GM18526 (cell line): ENCODE data around the gene KRTAP4-11.
"Not testable (repeated sequence)": the region's sequence is repeated elsewhere in the genome, so short reads cannot be mapped to it uniquely, and the experiment has no call there.

Experiments
- POLR2A ChIP-seq: IDR thresholded peaks from 3 replicates; pipeline ENCODE4 v1.6.1; 2011; ENCODE audit not compliant: insufficient read length; ENCODE audit errors: extremely low read depth

Gene KRTAP4-11

DNA sequence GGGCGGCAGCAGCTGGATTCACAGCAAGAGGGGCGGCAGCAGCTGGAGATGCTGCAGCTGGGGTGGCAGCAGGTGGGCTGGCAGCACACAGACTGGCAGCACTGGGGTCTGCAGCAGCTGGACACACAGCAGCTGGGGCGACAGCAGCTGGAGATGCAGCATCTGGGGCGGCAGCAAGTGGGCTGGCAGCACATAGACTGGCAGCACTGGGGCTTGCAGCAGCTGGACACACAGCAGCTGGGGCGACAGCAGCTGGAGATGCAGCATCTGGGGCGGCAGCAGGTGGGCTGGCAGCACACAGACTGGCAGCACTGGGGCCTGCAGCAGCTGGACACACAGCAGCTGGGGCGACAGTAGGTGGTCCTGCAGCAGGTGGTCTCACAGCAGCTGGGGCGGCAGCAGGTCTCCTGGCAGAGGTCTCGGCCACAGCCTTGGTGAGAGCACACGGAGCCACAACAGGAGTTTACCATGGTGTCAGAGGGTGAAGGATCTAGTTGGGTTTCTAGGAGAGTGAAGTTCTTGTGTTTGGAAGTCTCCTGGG, at the start of gene KRTAP4-11:
Gene KRTAP4-11, minus strand, starts transcription at position 528 of the 541 bp plus-strand sequence. Its CDS starts 58 bp downstream, at position 470.
- TF ChIP-seq POLR2A: not testable (repeated sequence)

DNA sequence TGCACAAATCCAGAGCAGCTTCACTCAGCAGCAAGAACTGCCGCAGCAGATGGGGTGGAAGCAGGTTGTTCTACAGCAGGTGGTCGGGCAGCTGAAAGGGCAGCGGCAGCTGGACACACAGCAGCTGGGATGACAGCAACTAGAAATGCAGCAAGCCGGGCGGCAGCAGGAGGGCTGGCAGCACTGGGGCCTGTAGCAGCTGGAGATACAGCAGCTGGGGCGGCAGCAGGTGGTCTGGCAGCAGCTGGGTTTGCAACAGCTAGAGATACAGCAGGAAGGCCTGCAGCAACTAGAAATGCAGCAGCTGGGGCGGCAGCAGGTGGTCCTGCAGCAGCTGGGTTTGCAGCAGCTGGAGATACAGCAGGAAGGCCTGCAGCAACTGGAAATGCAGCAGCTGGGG, 49.4 kb upstream of the KRTAP4-11 start:
- no peak for TF ChIP-seq POLR2A

DNA sequence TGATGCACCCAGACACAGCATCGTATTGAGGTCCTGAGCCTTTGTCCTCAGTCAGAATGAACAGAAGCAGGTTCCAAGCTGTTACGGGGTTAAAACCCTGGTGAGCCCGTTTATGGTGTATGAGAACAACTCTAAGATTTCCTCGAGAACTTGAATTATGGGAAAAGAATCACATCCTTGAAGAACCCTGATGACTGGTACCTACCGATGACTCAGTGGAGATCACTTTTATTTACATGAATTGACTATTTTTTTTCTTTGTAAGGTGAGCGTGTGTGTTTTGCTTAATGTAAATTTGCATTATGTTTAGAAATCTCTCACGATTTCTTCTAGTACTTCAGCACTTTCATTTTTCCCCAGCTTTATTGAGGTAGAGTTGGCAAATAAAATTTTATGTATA, 45.7 kb upstream of the KRTAP4-11 start:
- TF ChIP-seq POLR2A: no peak

DNA sequence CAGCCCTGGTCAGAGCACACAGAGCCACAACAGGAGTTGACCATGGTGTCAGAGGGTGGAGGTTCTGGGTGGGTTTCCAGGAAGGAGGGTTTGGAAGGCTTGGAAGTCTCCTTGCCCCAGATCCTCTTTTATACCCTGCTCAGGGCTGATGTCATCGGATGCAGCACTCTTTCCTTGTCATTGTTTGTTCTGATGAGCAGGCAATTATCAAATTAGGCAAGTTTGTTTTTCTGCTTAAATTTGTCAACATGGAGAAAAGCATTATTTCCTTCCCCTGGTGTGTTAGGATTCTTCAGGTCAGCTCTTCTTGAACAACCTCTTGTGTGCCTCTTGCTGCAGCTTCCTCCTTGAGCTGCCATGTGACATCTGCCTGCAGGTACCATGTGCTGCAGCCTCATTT, 42.5 kb upstream of the KRTAP4-11 start, which contains the start of gene KRTAP4-4:
Gene KRTAP4-4, minus strand, starts transcription at position 101 of the 400 bp plus-strand sequence. Its CDS starts 57 bp downstream, at position 44.
- no peak for TF ChIP-seq POLR2A

DNA sequence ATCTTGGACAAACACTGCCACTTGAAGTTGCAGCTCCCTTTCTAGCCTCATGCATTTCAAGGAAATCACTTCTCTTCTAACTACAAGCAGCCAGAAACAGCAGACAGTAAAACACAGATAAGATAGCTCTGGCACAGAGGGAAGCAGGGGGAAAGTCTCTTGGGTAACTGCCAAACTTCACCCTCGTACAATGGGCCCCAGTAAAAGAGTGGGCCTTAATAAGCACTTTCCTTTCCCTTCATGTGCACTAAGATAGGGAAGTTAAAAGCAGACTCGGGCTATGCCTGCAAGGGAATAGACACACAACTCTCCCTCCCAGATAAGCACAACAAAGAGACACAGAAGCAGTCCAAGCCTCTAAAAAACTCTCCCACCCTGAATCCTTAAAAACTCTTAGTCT, 35.7 kb upstream of the KRTAP4-11 start:
- no peak for TF ChIP-seq POLR2A

DNA sequence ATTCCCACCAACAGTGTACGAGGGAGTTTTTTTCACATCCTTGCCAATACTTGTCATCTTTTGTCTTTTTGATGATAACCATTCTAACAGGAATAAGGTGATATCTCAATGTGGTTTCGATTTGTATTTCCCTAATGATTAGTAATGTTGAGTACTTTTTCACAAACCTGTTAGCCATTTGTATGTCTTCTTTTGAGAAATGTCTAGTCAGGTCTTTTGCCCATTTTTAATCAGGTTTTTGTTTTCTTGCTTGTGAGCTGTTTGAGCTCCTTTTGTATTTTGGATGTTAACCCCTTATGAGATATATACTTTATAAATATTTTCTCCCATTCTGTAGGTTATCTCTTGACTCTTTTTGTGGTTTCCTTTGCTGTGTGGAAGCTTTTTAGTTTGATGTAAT, 33.4 kb upstream of the KRTAP4-11 start:
- TF ChIP-seq POLR2A: no peak

DNA sequence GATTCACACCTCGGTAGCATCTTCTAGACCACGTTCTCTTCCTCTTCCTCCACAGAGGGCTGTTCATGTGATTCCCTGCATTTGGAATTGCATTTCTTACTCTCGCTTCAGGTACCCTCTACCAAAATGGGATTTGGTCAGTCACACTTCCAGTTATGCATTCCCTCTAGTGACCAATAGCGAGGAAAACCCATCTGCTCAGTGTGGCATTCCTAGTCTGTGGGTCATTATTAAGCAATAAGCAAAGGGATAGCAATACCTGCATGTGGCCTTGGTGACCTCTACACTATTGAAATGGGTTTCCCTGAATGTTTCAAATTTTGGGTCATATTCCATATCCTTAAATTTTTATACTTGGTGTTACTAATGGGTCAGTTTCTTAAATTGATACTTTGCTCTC, 31.9 kb upstream of the KRTAP4-11 start:
- no peak for TF ChIP-seq POLR2A

DNA sequence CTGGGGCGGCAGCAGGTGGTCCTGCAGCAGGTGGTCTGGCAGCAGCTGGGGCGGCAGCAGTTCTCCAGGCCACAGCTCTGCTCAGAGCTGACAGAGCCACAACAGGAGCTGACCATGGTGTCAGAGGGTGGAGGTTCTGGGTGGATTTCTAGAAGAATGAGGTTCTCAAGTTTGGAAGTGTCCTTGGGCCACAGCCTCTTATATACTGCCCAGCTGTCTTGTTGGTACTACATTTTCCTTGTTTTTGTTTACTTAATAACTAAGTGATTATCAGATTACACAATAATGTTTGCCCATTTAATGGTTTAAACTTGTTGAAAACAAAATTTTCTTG, 31.4 kb upstream of the KRTAP4-11 start, which contains the start of gene KRTAP4-5:
Gene KRTAP4-5, minus strand, starts transcription at position 174 of the 334 bp plus-strand sequence. Its CDS starts 58 bp downstream, at position 116.
- no peak for TF ChIP-seq POLR2A

DNA sequence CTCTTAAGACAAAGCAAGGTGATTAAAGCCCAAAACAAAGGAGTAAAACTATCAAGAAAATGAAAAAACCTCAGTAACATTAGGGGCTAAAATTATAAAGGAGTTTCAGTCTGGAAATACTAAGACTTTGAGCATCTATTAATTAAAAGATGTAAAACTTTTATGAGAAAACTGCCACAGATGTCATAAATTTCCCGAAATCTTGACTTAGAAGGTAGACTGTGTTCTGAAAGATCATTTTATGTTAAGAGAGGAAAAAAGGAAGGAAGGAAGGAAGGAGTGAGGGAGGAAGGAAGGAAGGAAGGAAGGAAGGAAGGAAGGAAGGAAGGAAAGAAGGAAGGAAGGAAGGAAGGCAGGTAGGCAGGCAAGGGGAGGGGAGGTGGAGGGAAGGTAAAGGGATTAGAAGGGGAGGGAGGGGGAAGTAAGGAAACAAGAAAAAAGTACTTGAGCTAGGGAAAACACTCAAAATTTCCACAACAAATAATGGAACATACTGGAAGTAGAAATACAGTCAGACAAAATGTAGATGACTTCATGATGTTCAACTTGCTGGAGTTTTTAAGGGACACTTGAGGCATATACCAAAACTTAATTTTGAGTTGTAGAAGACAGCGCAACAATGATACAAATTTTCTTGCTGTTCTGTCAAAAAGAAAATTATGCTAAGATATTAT, 29.5 kb upstream of the KRTAP4-11 start:
- TF ChIP-seq POLR2A: no peak

DNA sequence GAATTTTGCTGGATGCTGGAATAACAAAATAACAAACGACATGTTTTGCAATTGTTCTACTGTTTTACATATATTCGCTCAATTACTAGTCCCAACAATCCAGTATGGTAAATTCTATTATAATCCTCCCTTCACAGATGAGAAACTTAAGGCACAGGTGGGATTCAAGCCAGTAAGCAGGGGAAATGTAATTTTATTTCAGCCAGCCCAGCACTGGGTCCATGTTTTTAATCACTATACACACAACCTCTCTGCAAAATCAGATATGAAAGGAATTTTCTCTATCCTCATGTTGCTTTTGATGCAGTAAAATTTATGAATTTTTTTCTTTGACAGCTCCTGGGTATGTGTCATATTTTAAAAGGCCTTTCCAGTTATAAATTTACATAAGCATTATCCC, 27.1 kb upstream of the KRTAP4-11 start:
- TF ChIP-seq POLR2A: no peak

DNA sequence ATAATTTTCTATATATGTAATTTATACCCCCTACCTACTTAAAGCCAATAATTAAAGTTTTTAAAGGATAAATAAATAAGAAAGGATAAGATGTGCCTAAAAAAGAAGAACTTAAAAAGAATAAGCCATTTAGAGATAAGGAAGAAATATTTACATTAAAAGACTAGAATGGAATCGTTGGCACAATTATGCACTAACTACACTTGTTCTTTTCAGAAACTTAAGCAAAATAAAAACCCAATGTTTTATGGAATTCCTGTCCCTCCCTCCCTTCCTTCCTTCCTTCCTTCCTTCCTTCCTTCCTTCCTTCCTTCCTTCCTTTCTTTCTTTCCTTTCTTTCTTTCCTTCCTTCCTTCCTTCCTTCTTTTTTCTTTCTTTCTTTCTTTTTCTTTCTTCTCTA, 26.7 kb upstream of the KRTAP4-11 start:
- TF ChIP-seq POLR2A: no peak

DNA sequence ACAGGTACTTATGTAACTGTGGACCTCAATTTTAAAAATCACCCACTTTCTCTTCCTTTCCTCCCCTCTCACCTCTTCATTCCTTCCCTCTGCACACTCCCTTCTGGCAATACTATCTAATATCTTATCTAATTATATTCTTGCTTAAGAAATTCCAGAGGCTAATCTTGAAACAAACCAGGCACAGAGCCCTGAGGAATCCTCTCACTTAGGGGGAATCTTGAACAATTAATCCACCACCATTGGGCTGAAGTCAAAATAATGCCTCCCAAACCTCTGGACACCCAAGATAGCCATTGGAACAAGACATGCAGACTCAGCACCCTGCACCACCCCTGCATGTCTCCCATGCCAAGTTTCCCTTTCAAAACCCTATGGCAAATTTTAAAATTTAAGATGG, 23.2 kb upstream of the KRTAP4-11 start:
- no peak for TF ChIP-seq POLR2A

DNA sequence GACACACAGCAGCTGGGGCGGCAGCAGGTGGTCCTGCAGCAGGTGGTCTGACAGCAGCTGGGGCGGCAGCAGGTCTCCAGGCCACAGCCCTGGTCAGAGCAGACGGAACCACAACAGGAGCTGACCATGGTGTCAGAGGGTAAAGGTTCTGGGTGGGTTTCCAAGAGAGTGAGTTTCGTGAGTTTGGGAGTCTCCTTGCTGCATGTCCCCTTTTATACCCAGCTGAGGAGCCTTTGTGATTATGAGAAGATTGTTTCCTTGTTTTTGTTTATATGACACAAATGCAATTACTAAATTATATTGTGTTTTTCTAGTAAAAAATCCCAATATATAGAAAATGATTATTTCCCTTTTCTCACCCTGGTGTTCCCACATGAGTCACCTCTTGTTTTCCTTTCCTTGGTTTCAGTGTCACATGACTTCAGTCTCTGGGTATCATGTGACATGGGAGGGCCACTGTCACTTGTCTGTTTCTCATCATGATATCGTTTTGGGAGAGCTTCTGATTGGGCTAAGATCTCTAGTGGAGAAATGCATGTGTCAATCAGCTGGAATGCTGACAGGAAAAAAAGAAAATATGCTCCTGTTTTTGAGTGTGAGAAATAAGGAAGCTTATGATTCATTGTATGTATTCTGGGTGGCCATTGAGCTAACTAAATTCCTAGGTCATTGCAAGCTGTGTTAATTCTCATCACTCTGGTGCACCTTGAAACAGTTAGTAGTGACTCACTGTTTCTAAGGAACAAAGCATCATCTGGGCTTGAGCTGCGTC, 22.4 kb upstream of the KRTAP4-11 start, which contains the start of gene KRTAP4-6:
Gene KRTAP4-6, minus strand, starts transcription at position 185 of the 772 bp plus-strand sequence. Its CDS starts 57 bp downstream, at position 128.
- no peak for TF ChIP-seq POLR2A

DNA sequence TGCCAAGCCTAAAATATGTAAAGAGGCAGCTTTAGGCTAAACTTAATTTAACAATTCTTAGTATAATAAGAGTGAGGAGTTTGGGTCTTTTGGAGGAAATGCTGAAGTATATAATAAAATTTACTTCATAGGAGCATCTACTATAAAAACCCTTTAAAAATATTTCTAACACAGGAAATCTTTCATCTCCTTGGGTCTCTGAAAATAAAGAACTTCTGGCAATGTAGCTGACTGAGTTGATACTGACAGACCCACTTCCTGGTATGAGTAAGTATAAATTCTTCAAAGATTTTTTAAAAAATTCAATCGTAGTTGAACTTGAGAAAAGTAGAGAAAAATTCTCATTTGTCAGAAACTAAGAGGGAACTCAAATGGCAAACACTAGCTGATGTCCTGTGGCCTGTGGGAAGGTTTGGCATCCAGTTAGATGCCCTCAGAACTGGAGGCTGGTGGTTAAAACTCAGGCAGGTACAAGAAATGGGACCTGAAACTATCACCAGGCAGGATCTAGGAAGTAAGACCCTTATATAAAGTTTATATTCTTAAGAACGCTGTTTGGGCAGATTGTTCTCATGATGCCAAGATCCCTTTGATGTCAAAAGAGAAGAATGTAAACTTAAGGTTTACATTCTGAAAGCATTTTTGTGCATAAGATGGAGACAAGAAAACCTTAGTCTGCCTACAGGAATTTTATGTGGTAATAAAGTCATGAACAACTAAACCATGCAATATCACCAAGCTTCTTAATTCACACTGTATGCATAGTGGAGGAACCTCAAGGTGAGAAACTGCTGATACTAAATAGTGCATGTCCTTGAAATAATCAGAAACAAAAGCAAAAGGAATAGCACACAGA, 15.9 kb upstream of the KRTAP4-11 start:
- TF ChIP-seq POLR2A: no peak

DNA sequence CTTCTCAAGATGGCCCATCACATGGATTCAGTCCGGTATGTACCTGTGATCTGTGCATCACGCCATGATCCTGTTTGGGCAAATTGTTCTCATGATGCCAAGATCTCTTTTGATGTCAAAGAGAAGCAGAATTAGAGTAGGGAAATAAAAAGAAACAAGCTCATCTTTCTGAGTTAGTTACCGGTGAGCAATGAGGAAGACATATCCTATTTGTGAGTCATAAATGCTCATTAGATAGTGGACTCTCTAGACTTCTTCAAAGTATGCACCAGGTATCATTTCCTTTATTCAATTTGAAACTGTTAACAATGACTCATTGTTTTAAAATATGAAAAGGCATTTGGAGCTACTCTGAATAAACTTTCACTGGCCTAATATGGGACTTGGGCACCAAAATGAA, 13.8 kb upstream of the KRTAP4-11 start:
- TF ChIP-seq POLR2A: no peak
